Tibial nerve (tissue), 4 donors: ENCODE data around the gene ARL4D. TPM values are rescaled to one million over a fixed set of nuclear protein-coding genes. Genes with fewer than 3 reads are reported as not detected.
"Not testable (repeated sequence)": the region's sequence is repeated elsewhere in the genome, so short reads cannot be mapped to it uniquely, and the experiment has no call there.

Experiments
- DNase-seq, 2 donors: peaks; one replicate each; pipeline ENCODE4 v3.0.0-alpha.2; 2019; ENCODE audit warnings: low spot score in 2 of 2
- H3K27ac ChIP-seq, 4 donors: fragments of 200-600 bp; sonication (generic) in 3 of 4; one replicate each; pipeline ENCODE4 v1.5.1; 2017 to 2019; ENCODE audit warnings: mild to moderate bottlenecking in 1 of 4
- H3K27me3 ChIP-seq, 2 donors: fragments of 200-600 bp; sonication (generic) in 1 of 2; one replicate each; pipeline versions ENCODE4 v1.5.1 to v1.6.0; 2017 to 2019
- H3K36me3 ChIP-seq, 3 donors: fragments of 200-600 bp; sonication (generic); one replicate each; pipeline ENCODE4 v1.5.1; 2018 to 2019
- H3K4me1 ChIP-seq, 4 donors: fragments of 200-600 bp; sonication (generic) in 3 of 4; one replicate each; pipeline ENCODE4 v1.5.1; 2017 to 2019
- H3K4me3 ChIP-seq, 4 donors: fragments of 200-600 bp; sonication (generic) in 3 of 4; one replicate each; pipeline ENCODE4 v1.5.1; 2017 to 2019; ENCODE audit warnings: mild to moderate bottlenecking in 1 of 4, moderate library complexity in 1 of 4
- H3K9me3 ChIP-seq, 4 donors: fragments of 200-600 bp; sonication (generic) in 3 of 4; one replicate each; pipeline ENCODE4 v1.5.1; 2017 to 2019
- EP300 ChIP-seq, 2 donors: sonication (generic); formaldehyde crosslinking; IDR thresholded peaks; one replicate each; pipeline ENCODE4 v1.6.1; 2017; ENCODE audit warnings: antibody characterized with exemption in 2 of 2, mild to moderate bottlenecking in 1 of 2
- POLR2A ChIP-seq, 2 donors: fragments of 450-650 bp; IDR thresholded peaks; one replicate each; pipeline ENCODE4 v1.6.1; 2017; ENCODE audit warnings: antibody characterized with exemption in 2 of 2, mild to moderate bottlenecking in 2 of 2, moderate library complexity in 2 of 2
- WGBS, 2 donors: methylation state at CpG; one replicate each; pipeline ENCODE4 v1.1.5; 2018; 5-methylcytosine and 5-hydroxymethylcytosine counted together
- total RNA-seq, 4 donors: library from RNA; depleted of rRNA; stranded (reverse); fragments of >200 nt; gene quantifications; one replicate each; pipeline ENCODE4 v1.1.0, GENCODE V29; 2016
- TF ChIP-seq, protein P1 (sequence below), 5 experiments: fragments of 200-600 bp in 3 of 5; fragments of 450-650 bp in 2 of 5; sonication (generic) in 3 of 5; IDR thresholded peaks; one replicate each; pipeline ENCODE4 v1.5.1; 2016 to 2019; ENCODE audit warnings: antibody characterized with exemption in 5 of 5, mild to moderate bottlenecking in 3 of 5, moderate library complexity in 2 of 5

The ARL4D gene
- total RNA-seq, 4 donors from 2014 or later, result 27.9 to 65.8 (median 53.0) TPM

DNA sequence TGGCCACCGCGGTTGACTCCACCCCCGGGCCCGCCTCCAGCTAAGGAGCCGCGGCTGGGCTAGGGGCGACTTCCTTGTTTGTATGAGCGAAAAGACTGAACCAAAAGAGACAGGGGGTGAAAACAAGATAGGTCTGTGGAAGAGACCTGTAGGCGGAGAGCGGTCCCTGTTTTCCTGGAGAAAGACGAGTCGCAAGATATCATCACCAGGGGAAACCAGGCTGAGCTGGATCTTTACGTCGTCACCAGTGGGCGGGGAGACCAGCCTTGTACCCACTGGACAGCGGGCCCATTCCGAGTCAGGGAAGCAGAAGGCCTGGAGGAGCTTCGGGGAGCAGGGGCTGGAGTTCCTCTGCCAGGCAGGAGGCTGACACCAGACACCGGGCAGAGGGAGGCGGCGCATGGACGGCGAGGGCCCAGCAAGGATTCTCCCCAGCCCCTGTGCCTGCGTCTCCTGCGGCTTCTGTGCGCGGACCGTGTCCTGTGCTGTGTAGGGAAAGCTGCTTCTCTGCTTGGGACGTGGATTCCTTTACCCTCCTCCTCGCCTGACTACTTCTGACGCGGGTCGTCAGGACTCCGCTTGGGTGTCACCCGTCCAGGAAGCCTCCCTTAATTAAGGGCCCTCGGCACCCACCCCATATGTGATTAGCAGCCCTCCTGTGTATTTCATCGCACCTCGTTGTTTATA, 10.3 kb upstream of the ARL4D start:
- H3K36me3 ChIP-seq, result no peaks in the 10 kb centered on the region
- no peaks in the 10 kb centered on the region for H3K9me3 ChIP-seq
- peak overlapping the region; percentile 76 to 93 (median 87) for H3K4me3 ChIP-seq
- peaks cover 0 to 28% (median 6%) of the 10 kb centered on the region in 4 donors for H3K4me1 ChIP-seq
- peak; percentile 36 to 98 for TF ChIP-seq EP300 (IDR thresholded peaks at IDR 0.05)
- TF ChIP-seq POLR2A (IDR thresholded peaks at IDR 0.05), result peak; percentile 96 to 98
- TF ChIP-seq, protein P1, sequence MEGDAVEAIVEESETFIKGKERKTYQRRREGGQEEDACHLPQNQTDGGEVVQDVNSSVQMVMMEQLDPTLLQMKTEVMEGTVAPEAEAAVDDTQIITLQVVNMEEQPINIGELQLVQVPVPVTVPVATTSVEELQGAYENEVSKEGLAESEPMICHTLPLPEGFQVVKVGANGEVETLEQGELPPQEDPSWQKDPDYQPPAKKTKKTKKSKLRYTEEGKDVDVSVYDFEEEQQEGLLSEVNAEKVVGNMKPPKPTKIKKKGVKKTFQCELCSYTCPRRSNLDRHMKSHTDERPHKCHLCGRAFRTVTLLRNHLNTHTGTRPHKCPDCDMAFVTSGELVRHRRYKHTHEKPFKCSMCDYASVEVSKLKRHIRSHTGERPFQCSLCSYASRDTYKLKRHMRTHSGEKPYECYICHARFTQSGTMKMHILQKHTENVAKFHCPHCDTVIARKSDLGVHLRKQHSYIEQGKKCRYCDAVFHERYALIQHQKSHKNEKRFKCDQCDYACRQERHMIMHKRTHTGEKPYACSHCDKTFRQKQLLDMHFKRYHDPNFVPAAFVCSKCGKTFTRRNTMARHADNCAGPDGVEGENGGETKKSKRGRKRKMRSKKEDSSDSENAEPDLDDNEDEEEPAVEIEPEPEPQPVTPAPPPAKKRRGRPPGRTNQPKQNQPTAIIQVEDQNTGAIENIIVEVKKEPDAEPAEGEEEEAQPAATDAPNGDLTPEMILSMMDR (IDR thresholded peaks at IDR 0.05), result peak in 2 of 5 experiments; percentile 9 to 42
- H3K27me3 ChIP-seq, result no peaks in the 10 kb centered on the region
- 0 to 1% methylated on average over 25 to 37 of the region's 38 CpGs for WGBS, 2 donors
- peak overlapping the region; percentile 98 to 100 (median 100) for H3K27ac ChIP-seq
- DNase-seq, result peak; percentile 90 to 94

DNA sequence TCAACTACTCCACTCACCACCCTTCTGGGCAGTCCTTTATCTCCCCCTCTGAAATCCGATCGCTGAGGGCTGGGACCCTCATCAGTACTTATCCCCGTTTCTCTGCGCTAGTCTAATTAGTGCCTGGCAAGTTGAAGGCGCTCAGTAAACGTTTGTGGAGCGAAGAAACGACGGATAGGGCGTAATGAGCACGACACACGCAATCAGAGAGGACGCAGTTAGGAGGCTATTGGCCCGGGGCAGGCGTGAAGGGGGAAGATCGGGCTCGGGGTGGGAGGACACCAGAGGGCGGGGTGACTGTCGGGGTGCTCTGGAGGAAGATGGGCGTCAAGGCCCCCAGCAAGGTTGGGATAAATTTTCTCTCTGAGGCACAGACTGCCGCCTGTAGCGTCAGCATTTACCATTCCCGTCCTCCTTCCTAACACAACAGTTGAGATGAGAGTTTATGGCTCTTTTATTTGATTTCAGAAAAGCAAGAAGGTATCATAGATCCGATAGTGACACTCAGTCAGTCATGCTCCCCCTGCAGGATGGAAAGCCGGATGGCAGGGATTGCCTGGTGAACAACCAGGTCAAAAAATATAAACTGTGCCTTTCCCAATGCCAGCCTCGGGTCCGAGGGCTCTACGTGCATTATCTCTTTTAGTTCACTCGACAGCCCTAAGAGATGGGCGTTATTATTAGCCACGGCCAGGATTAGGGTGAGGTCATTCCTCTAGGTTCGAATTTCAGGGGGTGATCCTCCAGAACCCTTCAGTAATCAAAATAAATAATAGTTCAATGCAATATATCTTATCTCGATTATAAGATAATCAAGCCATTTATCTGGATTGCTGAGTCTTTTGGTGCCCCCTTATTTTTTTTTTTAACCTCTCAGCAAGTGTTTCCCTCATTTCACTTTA, 9.5 kb upstream of the ARL4D start:
- Histone ChIP-seq H3K9me3 (no peaks in the 10 kb centered on the region), H3K4me3 (peak overlapping the region; percentile 76 to 93 (median 87)), H3K27ac (peak overlapping the region; percentile 98 to 100 (median 100)), H3K36me3 (no peaks in the 10 kb centered on the region), H3K27me3 (no peaks in the 10 kb centered on the region), H3K4me1 (peaks cover 0 to 36% (median 6%) of the 10 kb centered on the region in 4 donors)
- TF ChIP-seq EP300 (IDR thresholded peaks at IDR 0.05) (peak in 1 of 2 donors; percentile 69), POLR2A (IDR thresholded peaks at IDR 0.05) (peak; percentile 6 to 51)
- TF ChIP-seq, protein P1 (IDR thresholded peaks at IDR 0.05), result peak; percentile 78 to 95 (median 91)
- 2 to 3% methylated on average over 33 of the region's 33 CpGs for WGBS, 2 donors
- DNase-seq, result peak; percentile 69 to 89

DNA sequence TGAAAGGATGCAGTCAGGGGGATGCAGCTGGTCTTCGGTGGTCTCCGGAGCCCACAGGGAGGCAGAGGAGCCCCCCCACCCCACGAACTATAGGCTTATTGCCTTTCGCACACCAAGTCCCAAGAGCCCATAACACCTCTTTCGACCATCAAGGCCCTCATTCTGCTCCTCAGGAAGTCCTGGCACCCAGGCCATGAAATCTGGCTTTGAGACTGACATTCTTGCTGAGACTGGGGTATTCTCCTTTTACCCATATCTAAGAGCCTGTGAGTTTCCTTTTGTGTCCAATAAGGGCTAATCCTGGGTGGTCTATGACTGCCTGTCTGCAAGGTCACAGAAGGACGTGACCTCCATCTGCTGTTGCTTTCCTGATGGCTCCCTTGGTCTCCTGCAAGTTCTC, 6.4 kb upstream of the ARL4D start:
- peaks cover 0 to 29% (median 5%) of the 10 kb centered on the region in 4 donors for H3K4me1 ChIP-seq
- no peak overlapping the region for H3K4me3 ChIP-seq
- no peaks in the 10 kb centered on the region for H3K27me3 ChIP-seq
- H3K36me3 ChIP-seq, result no peaks in the 10 kb centered on the region
- H3K27ac ChIP-seq, result no peak overlapping the region
- H3K9me3 ChIP-seq, result no peaks in the 10 kb centered on the region
- WGBS, 2 donors, result 69 to 80% methylated on average over 6 of the region's 6 CpGs
- no peak for DNase-seq
- TF ChIP-seq, protein P1 (IDR thresholded peaks at IDR 0.05), result no peak
- TF ChIP-seq POLR2A (IDR thresholded peaks at IDR 0.05) (no peak), EP300 (IDR thresholded peaks at IDR 0.05) (no peak)

DNA sequence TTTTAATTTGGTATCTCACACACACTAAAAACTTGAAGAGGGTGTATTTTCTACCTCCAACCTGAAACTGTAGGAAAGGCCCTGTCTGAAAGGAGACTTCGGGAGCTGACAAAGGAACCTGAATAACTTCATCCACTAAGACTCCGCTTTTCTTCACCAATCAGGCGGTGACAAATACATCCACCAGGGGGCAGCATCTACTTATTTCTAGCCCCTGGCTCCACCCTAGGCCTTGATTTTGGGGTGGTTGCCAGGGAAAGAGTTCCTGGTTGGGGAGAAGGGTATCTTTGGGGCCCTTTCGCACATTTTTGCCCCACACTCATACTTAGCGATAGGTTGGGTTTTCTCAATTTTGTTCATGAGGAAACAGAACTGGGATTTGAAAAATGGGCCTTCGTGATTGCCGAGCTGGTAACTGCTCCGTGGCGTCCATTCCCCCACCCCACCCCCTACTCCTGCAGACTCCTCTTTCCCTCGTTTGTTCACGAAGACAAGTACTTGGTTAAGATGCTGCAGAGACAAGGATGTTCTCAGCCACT, 4.8 kb upstream of the ARL4D start:
- Histone ChIP-seq H3K9me3 (no peaks in the 10 kb centered on the region), H3K27ac (peak overlapping the region; percentile 48 to 87 (median 72)), H3K4me1 (peaks cover 0 to 29% (median 3%) of the 10 kb centered on the region in 4 donors), H3K4me3 (peak overlapping the region in 1 of 4 donors; percentile 18), H3K36me3 (no peaks in the 10 kb centered on the region), H3K27me3 (no peaks in the 10 kb centered on the region)
- WGBS, 2 donors, result 17 to 23% methylated on average over 11 of the region's 11 CpGs
- DNase-seq, result peak; percentile 94 to 99
- TF ChIP-seq, protein P1 (IDR thresholded peaks at IDR 0.05), result peak; percentile 88 to 98 (median 92)
- no peak for TF ChIP-seq POLR2A (IDR thresholded peaks at IDR 0.05)
- peak; percentile 27 to 90 for TF ChIP-seq EP300 (IDR thresholded peaks at IDR 0.05)

DNA sequence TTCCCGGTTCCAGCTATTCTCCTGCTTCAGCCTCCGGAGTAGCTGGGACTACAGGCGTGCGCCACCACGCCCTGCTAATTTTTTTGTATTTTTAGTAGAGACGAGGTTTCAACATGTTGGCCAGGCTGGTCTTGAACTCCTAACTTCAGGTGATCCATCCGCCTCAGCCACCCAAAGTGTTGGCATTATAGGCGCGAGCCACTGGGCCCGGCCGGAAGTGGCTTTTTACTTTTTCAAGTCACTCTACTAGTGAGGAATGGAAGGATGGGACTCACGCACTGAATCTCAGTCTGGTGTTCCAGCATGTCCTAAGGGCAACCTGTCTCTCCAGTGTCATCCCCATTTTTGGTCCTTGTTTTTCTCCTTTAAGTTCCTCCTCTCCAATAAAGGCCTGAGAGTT, 4.1 kb upstream of the ARL4D start:
- not testable (repeated sequence) for DNase-seq

More for the DNA sequence above, 4.1 kb upstream of the ARL4D start:
- 92% methylated on average over 12 of the region's 12 CpGs for WGBS, 2 donors
- not testable (repeated sequence) for H3K27me3 ChIP-seq, H3K4me3 ChIP-seq, H3K9me3 ChIP-seq, H3K36me3 ChIP-seq
- Histone ChIP-seq H3K4me1 (peaks cover 0 to 28% (median 2%) of the 10 kb centered on the region in 4 donors), H3K27ac (peak overlapping the region in 2 of 4 donors; percentile 83 to 87)
